ENCODE measurements around the gene GPR155.
A peak's percentile ranks its signal among the peaks of the same experiment; 100 is the strongest.

Gene GPR155

DNA sequence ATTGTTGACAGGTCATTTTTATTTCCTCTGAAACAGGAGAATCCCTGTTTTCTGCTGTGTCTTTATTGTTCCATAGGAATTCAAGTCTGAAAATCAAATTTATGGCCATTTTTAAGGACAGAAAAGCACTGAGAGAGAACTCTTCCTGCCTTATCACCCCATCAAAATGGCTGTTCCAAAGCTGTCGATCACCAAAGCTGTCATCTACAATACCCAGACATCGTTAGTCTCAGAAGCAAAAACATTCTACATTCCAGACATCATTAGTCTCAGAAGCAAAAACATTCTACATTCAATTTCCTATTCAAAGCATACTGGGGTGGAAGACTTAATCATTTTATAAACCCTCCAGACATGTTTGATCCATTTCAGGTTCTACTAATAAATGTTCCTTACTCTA lies 46.9 kb downstream of the GPR155 start:
- TF ChIP-seq, protein P1, sequence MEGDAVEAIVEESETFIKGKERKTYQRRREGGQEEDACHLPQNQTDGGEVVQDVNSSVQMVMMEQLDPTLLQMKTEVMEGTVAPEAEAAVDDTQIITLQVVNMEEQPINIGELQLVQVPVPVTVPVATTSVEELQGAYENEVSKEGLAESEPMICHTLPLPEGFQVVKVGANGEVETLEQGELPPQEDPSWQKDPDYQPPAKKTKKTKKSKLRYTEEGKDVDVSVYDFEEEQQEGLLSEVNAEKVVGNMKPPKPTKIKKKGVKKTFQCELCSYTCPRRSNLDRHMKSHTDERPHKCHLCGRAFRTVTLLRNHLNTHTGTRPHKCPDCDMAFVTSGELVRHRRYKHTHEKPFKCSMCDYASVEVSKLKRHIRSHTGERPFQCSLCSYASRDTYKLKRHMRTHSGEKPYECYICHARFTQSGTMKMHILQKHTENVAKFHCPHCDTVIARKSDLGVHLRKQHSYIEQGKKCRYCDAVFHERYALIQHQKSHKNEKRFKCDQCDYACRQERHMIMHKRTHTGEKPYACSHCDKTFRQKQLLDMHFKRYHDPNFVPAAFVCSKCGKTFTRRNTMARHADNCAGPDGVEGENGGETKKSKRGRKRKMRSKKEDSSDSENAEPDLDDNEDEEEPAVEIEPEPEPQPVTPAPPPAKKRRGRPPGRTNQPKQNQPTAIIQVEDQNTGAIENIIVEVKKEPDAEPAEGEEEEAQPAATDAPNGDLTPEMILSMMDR (IDR thresholded peaks at IDR 0.05; ENCODE audit: low read length, missing control alignments): no peak
- no peak overlapping the region for H3K4me3 ChIP-seq (replicated peaks; ENCODE audit: low read depth, low read length)
- DNase-seq (ENCODE audit: low read depth): no peak

DNA sequence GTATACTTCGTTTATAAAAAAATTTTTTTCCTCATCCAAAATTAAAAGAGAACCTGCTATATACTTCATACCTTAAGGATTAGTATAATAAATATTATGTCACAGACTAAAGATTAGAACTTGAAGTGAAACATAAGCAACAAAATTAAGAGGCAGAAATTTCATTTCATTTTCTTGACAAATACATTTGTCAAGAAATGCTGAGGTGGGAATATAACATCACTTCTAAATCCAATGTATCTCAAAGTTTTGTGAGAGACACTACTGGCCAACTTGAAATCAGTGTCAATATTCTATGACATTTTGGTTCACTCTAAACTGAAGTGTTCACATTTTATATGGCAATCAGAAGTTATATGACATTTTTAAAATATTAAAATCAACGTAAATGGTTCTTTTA lies 47.5 kb downstream of the GPR155 start:
- TF ChIP-seq, protein P1 (IDR thresholded peaks at IDR 0.05; ENCODE audit: low read length, missing control alignments): no peak
- no peak overlapping the region for H3K4me3 ChIP-seq (replicated peaks; ENCODE audit: low read depth, low read length)
- no peak for DNase-seq (ENCODE audit: low read depth)

DNA sequence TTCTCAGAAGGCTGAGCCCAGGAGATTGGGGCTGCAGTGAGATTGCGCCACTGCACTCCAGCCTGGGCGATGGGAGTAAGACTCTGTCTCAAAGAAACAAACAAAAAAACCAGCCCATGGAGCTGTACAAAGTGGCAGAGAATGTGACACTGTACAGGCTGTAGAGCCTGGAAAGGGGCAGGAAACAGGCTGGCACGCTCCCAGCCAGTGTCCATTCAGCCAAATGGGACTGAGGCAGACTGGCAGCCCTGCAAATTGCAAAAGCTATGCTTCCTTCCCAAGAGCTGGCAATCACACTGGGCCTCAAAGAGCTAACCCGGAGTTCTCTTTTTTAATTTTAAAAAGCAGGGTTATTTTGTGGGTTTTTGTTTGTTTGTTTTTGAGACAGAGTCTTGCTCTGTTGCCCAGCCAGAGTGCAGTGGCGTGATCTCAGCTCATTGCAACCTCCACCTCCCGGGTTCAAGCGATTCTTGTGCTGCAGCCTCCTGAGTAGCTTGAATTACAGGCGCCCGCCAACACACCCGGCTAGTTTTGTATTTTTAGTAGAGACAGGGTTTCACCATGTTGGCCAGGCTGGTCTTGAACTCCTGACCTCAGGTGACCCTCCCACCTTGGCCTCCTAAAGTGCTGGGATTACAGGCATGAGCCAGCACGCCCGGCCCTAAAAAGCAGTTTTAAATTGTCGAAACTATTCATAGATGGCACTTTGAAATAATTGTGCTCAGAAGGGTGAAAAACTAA lies 48.5 kb downstream of the GPR155 start:
- DNase-seq (ENCODE audit: low read depth): peak; percentile 13
- H3K4me3 ChIP-seq (replicated peaks; ENCODE audit: low read depth, low read length): no peak overlapping the region
- TF ChIP-seq, protein P1 (IDR thresholded peaks at IDR 0.05; ENCODE audit: low read length, missing control alignments): no peak

DNA sequence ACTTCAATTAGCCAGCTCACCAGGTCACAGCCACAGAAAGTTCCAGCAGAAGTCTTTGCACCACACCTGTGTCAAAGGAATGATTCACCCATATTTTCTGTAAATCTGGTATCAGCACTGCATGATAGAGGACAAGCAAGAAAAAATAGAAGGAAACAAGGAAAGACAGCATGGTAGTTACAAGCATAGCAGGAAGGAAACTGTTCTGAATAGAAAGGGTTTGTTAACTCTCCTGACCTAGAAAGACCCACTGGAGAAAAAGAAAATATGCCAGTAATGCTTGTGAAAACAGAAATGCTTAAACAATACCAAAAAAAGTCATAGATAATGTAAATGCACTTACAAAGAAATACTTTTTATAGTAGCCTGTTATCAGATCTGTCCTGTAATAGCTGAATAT lies 50.5 kb downstream of the GPR155 start:
- no peak overlapping the region for H3K4me3 ChIP-seq (replicated peaks; ENCODE audit: low read depth, low read length)
- no peak for DNase-seq (ENCODE audit: low read depth)
- TF ChIP-seq, protein P1 (IDR thresholded peaks at IDR 0.05; ENCODE audit: low read length, missing control alignments): no peak

DNA sequence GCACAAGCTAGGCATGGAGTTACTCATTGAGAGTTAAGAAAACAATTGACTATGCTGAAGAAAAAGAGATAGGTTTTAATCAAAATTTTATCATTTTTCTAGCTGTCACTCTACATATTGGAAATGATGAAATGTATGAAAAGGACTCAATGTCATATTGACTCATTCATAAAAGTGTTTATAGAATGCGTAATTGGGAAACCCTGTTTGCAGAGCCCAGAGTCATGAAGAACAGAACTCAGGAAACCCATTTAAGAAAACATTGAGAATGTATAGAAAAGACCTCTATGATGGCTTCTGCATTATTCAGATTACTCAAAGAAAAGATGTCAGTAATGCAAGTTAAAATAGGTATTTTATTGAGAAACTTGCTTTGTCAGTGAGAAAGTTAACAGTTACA lies 54.9 kb downstream of the GPR155 start:
- TF ChIP-seq, protein P1 (IDR thresholded peaks at IDR 0.05; ENCODE audit: low read length, missing control alignments): no peak

DNA sequence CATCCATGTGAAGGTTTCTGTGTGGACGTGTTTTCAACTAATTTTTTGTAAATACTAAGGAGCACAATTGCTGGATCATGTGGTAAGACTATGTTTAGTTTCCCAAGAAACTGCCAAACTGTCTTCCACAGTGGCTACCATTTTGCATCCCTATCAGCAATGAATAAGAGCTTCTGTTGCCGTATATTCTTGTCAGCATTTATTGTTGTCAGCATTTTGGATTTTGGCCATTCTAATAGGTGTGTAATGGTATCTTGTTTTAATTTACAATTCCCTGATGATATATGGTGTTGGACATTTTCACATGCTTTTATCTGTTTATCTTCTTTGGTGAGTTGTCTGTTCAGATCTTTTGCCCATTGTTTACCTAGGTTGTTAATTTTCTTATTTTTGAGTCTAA lies 56.8 kb downstream of the GPR155 start:
- DNase-seq (ENCODE audit: low read depth): no peak
- H3K4me3 ChIP-seq (replicated peaks; ENCODE audit: low read depth, low read length): no peak overlapping the region
- TF ChIP-seq, protein P1 (IDR thresholded peaks at IDR 0.05; ENCODE audit: low read length, missing control alignments): no peak

More for the DNA sequence above, 54.9 kb downstream of the GPR155 start:
- no peak overlapping the region for H3K4me3 ChIP-seq (replicated peaks; ENCODE audit: low read depth, low read length)
- no peak for DNase-seq (ENCODE audit: low read depth)

DNA sequence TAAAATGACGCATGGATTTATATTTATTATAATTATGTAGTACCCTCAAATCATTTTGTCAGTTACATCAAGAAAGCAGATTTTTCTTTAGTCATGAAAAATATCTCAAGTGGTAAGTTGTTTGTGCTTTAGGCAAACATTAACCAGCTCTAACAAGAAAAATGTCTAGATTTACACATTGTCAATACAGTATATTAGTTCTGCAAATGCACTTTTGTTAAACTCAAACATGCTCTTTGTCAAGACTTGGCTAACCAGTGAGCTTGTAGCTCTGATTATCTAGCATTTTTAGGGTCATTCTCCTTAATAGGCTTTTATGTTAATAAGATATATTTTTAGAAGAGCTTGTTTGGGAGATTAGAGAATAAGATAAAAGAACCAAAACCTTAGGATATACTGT lies 58.6 kb downstream of the GPR155 start:
- no peak for DNase-seq (ENCODE audit: low read depth)
- TF ChIP-seq, protein P1 (IDR thresholded peaks at IDR 0.05; ENCODE audit: low read length, missing control alignments): no peak
- H3K4me3 ChIP-seq (replicated peaks; ENCODE audit: low read depth, low read length): no peak overlapping the region
